Measurements from ENCODE around the gene FAM3A.
A peak's percentile ranks its signal among the peaks of the same experiment; 100 is the strongest.

Gene FAM3A

DNA sequence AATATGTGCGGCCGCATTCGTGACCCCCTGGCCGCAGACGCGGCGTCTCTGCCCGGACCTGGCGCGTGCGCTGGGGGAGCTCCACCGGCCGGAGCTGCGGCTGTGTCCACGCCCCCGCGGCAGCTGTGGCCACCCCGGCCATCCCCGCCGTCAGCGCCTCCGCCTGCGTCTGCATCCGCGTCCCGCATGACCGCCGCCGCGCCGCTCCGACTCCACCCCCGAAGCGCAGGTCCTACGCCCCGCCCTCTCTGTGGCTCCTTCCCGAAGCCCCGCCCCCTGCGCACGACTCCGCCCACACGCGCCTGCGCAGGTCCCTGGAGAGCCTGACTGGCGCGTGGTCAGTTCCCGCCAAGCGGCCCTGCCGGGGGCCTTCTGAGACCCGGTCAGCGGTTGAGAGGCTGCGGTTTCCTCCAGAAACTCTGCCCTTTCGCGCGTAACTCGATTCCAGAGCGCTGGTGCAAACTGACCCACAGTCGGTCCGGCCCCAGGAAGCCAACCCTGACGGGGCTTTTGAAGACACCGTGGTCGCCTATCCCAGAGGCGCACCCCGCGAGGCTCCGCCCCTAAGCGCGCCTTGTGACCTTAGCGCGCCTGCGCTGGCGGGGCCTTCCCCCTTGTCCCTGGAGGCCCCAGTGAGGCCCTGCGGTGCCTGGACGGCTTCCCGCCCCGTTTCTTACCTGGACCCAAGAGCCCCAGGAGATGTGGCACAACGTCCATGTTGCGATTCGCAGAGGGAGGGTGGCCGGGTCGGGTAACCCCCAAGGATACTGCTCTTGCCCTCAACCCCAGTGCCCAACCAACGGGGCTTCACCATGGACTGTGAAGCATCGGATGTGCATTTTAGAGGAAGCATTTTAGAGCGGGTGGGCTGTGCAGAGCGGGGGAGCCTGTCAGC is 37.1 kb downstream of the FAM3A start, which contains the start of gene LAGE3 (continued):
- TF ChIP-seq ZNF335 (tag by site-specific recombination; conservative IDR thresholded peaks at IDR 0.05) (peak; percentile 99), ZXDB (tag by site-specific recombination; IDR thresholded peaks at IDR 0.05) (peak; percentile 93), EGR2 (tag by site-specific recombination; IDR thresholded peaks at IDR 0.05; ENCODE audit: low read depth) (peak; percentile 52), ZNF132 (tag by site-specific recombination; IDR thresholded peaks at IDR 0.05; ENCODE audit: borderline replicate concordance) (no peak), ZNF777 (tag by site-specific recombination; IDR thresholded peaks at IDR 0.05; ENCODE audit: borderline replicate concordance) (peak; percentile 73; the same call in 1 of the 2 replicates), ZSCAN30 (tag by site-specific recombination; IDR thresholded peaks at IDR 0.05) (peak; percentile 68), IKZF3 (tag by site-specific recombination; IDR thresholded peaks at IDR 0.05) (peak; percentile 45; the same call in 1 of the 2 replicates), ZNF175 (tag by site-specific recombination; IDR thresholded peaks at IDR 0.05) (no peak), ZSCAN23 (tag by site-specific recombination; IDR thresholded peaks at IDR 0.05) (0 out of 2 replicates have a peak, but pooled peaks have one; percentile 10), ZNF529 (tag by site-specific recombination; IDR thresholded peaks at IDR 0.05; ENCODE audit: insufficient replicate concordance) (no peak), ZNF214 (tag by site-specific recombination; IDR thresholded peaks at IDR 0.05; ENCODE audit: borderline replicate concordance) (no peak), ZNF629 (tag by site-specific recombination; IDR thresholded peaks at IDR 0.05) (peak; percentile 57; the same call in 1 of the 2 replicates), ZNF391 (tag by site-specific recombination; IDR thresholded peaks at IDR 0.05; ENCODE audit: borderline replicate concordance, low read depth) (no peak; the same call in 1 of the 2 replicates), ZNF426 (tag by site-specific recombination; IDR thresholded peaks at IDR 0.05) (no peak), ZNF830 (tag by site-specific recombination; IDR thresholded peaks at IDR 0.05; ENCODE audit: low read depth) (no peak), ZNF501 (tag by site-specific recombination; IDR thresholded peaks at IDR 0.05) (peak; percentile 89), ZNF266 (tag by site-specific recombination; IDR thresholded peaks at IDR 0.05; ENCODE audit: low read depth) (no peak), GLIS2 (tag by site-specific recombination; IDR thresholded peaks at IDR 0.05) (peak; percentile 97), ZNF24 (tag by site-specific recombination; IDR thresholded peaks at IDR 0.05) (peak; percentile 20; the same call in 1 of the 2 replicates), ZFP37 (tag by site-specific recombination; IDR thresholded peaks at IDR 0.05) (no peak), GLIS1 (tag by site-specific recombination; IDR thresholded peaks at IDR 0.05) (peak; percentile 60), GLI4 (tag by site-specific recombination; IDR thresholded peaks at IDR 0.05) (no peak), ZNF16 (tag by site-specific recombination; IDR thresholded peaks at IDR 0.05; ENCODE audit: low read depth) (no peak), ZNF610 (tag by site-specific recombination; IDR thresholded peaks at IDR 0.05; ENCODE audit: borderline replicate concordance) (peak; percentile 51; the same call in 1 of the 2 replicates), ZNF837 (tag by site-specific recombination; IDR thresholded peaks at IDR 0.05) (no peak), BCL11A (tag by site-specific recombination; IDR thresholded peaks at IDR 0.05; ENCODE audit: low read depth) (peak; percentile 80; the same call in 1 of the 2 replicates), ZNF155 (tag by site-specific recombination; IDR thresholded peaks at IDR 0.05) (no peak), ZFHX2 (tag by site-specific recombination; conservative IDR thresholded peaks at IDR 0.05) (peak; percentile 81), KLF16 (tag by site-specific recombination; IDR thresholded peaks at IDR 0.05) (peak; percentile 75), SCRT1 (tag by site-specific recombination; IDR thresholded peaks at IDR 0.05; ENCODE audit: borderline replicate concordance) (no peak)
- TF ChIP-seq, protein P1, sequence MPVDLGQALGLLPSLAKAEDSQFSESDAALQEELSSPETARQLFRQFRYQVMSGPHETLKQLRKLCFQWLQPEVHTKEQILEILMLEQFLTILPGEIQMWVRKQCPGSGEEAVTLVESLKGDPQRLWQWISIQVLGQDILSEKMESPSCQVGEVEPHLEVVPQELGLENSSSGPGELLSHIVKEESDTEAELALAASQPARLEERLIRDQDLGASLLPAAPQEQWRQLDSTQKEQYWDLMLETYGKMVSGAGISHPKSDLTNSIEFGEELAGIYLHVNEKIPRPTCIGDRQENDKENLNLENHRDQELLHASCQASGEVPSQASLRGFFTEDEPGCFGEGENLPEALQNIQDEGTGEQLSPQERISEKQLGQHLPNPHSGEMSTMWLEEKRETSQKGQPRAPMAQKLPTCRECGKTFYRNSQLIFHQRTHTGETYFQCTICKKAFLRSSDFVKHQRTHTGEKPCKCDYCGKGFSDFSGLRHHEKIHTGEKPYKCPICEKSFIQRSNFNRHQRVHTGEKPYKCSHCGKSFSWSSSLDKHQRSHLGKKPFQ (tag by site-specific recombination; IDR thresholded peaks at IDR 0.05) = no peak
- TF ChIP-seq, protein P2, sequence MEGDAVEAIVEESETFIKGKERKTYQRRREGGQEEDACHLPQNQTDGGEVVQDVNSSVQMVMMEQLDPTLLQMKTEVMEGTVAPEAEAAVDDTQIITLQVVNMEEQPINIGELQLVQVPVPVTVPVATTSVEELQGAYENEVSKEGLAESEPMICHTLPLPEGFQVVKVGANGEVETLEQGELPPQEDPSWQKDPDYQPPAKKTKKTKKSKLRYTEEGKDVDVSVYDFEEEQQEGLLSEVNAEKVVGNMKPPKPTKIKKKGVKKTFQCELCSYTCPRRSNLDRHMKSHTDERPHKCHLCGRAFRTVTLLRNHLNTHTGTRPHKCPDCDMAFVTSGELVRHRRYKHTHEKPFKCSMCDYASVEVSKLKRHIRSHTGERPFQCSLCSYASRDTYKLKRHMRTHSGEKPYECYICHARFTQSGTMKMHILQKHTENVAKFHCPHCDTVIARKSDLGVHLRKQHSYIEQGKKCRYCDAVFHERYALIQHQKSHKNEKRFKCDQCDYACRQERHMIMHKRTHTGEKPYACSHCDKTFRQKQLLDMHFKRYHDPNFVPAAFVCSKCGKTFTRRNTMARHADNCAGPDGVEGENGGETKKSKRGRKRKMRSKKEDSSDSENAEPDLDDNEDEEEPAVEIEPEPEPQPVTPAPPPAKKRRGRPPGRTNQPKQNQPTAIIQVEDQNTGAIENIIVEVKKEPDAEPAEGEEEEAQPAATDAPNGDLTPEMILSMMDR (tag by site-specific recombination; IDR thresholded peaks at IDR 0.05) = no peak
- TF ChIP-seq, protein P3, sequence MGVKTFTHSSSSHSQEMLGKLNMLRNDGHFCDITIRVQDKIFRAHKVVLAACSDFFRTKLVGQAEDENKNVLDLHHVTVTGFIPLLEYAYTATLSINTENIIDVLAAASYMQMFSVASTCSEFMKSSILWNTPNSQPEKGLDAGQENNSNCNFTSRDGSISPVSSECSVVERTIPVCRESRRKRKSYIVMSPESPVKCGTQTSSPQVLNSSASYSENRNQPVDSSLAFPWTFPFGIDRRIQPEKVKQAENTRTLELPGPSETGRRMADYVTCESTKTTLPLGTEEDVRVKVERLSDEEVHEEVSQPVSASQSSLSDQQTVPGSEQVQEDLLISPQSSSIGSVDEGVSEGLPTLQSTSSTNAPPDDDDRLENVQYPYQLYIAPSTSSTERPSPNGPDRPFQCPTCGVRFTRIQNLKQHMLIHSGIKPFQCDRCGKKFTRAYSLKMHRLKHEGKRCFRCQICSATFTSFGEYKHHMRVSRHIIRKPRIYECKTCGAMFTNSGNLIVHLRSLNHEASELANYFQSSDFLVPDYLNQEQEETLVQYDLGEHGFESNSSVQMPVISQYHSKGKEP (tag by site-specific recombination; IDR thresholded peaks at IDR 0.05) = no peak; the same call in none of the 2 replicates
- TF ChIP-seq, protein P4, sequence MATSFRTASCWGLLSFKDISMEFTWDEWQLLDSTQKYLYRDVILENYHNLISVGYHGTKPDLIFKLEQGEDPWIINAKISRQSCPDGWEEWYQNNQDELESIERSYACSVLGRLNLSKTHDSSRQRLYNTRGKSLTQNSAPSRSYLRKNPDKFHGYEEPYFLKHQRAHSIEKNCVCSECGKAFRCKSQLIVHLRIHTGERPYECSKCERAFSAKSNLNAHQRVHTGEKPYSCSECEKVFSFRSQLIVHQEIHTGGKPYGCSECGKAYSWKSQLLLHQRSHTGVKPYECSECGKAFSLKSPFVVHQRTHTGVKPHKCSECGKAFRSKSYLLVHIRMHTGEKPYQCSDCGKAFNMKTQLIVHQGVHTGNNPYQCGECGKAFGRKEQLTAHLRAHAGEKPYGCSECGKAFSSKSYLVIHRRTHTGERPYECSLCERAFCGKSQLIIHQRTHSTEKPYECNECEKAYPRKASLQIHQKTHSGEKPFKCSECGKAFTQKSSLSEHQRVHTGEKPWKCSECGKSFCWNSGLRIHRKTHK (tag by site-specific recombination; IDR thresholded peaks at IDR 0.05) = no peak

Measured in HEK293 (cell line).